ENCODE data around the gene MFAP3L. TPM values are rescaled to one million over a fixed set of nuclear protein-coding genes. Genes with fewer than 3 reads are reported as not detected.

Gene MFAP3L
- total RNA-seq, 4 donors from 2014 or later = 0.23 to 1.8 (median 1.1) TPM

DNA sequence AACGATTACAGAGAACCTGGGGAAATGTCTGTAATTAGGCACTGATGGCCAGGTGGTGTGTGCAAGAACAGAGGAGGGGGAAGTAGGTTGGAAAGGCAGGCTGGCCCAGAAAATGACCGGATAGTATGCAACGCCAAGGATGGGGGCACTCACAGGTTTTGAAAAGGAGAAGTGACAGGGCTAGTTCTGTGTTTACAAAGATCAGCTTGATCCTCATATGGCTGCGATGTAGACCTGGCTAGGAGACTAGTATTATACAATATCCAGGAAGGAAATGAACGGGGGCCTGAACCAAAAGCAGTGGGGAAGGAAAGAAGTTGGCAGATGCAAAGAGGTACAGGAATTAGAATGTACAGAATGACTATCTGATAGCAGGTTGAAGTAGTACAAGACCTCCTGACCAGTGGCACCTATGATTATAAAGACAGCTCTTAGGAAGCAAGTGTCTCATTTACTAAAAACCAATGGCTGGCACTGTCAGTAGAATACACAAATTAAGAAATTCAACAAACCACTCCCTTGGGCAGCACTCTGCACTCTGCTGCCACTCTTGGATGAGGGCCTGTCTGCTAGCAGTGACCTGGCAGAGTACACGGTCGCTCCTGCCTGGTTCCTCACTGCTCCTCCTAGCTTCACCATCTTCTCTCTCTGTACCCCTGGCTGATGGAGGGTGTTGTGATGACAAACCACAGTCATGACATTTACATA, 14.1 kb downstream of the MFAP3L start:
- DNase-seq = no peak
- no peaks in the 10 kb centered on the region for H3K36me3 ChIP-seq
- peaks cover 0 to 39% (median 0%) of the 10 kb centered on the region in 4 donors for H3K27me3 ChIP-seq
- peaks cover 0 to 5% (median 0%) of the 10 kb centered on the region in 3 donors for H3K4me1 ChIP-seq
- H3K9me3 ChIP-seq = no peaks in the 10 kb centered on the region
- H3K4me3 ChIP-seq = no peak overlapping the region
- no peak overlapping the region for H3K27ac ChIP-seq
- no peak for TF ChIP-seq POLR2A (IDR thresholded peaks at IDR 0.05)
- TF ChIP-seq CTCF (IDR thresholded peaks at IDR 0.05) = no peak
- intact Hi-C loops (cut with DNase I) = no loop called here
- 44 to 61% methylated on average over 7 of the region's 7 CpGs for WGBS, 2 donors

GRCh38 chr4:170009291-170009690, 16.9 kb downstream of the MFAP3L start:
- Histone ChIP-seq H3K27ac (no peak overlapping the region), H3K4me3 (no peak overlapping the region), H3K4me1 (peaks cover 0 to 5% (median 0%) of the 10 kb centered on the region in 3 donors), H3K36me3 (no peaks in the 10 kb centered on the region), H3K9me3 (no peaks in the 10 kb centered on the region), H3K27me3 (peaks cover 0 to 47% (median 0%) of the 10 kb centered on the region in 4 donors)
- 64 to 75% methylated on average over 4 of the region's 4 CpGs for WGBS, 2 donors
- DNase-seq = no peak
- no peak for TF ChIP-seq CTCF (IDR thresholded peaks at IDR 0.05)
- TF ChIP-seq POLR2A (IDR thresholded peaks at IDR 0.05) = no peak
- intact Hi-C loops (cut with DNase I) = no loop called here

GRCh38 chr4:170008801-170009200, 17.4 kb downstream of the MFAP3L start:
- H3K36me3 ChIP-seq = no peaks in the 10 kb centered on the region
- no peak overlapping the region for H3K4me3 ChIP-seq
- DNase-seq = no peak
- H3K27ac ChIP-seq = no peak overlapping the region
- no peaks in the 10 kb centered on the region for H3K9me3 ChIP-seq
- TF ChIP-seq POLR2A (IDR thresholded peaks at IDR 0.05) = no peak
- no peak for TF ChIP-seq CTCF (IDR thresholded peaks at IDR 0.05)
- H3K27me3 ChIP-seq = peaks cover 0 to 47% (median 0%) of the 10 kb centered on the region in 4 donors
- intact Hi-C loops (cut with DNase I) = no loop called here
- H3K4me1 ChIP-seq = peaks cover 0 to 5% (median 0%) of the 10 kb centered on the region in 3 donors
- WGBS, 2 donors = 68 to 78% methylated on average over 5 to 10 of the region's 10 CpGs

GRCh38 chr4:170008371-170008770, 17.8 kb downstream of the MFAP3L start:
- H3K36me3 ChIP-seq = no peaks in the 10 kb centered on the region
- H3K9me3 ChIP-seq = no peaks in the 10 kb centered on the region
- intact Hi-C loops (cut with DNase I) = no loop called here
- H3K4me3 ChIP-seq = no peak overlapping the region
- WGBS, 2 donors = 71 to 76% methylated on average over 3 of the region's 3 CpGs
- H3K27ac ChIP-seq = no peak overlapping the region
- no peak for TF ChIP-seq CTCF (IDR thresholded peaks at IDR 0.05)
- no peak for TF ChIP-seq POLR2A (IDR thresholded peaks at IDR 0.05)
- no peak for DNase-seq
- peaks cover 0 to 51% (median 0%) of the 10 kb centered on the region in 4 donors for H3K27me3 ChIP-seq
- peaks cover 0 to 5% (median 0%) of the 10 kb centered on the region in 3 donors for H3K4me1 ChIP-seq

- Histone ChIP-seq H3K4me1 (peaks cover 0 to 5% (median 0%) of the 10 kb centered on the region in 3 donors), H3K27ac (no peak overlapping the region), H3K9me3 (no peaks in the 10 kb centered on the region), H3K4me3 (no peak overlapping the region), H3K27me3 (peaks cover 0 to 52% (median 0%) of the 10 kb centered on the region in 4 donors), H3K36me3 (no peaks in the 10 kb centered on the region)
- DNase-seq = no peak
- TF ChIP-seq CTCF (IDR thresholded peaks at IDR 0.05) (no peak), POLR2A (IDR thresholded peaks at IDR 0.05) (no peak)
- WGBS, 2 donors = 74 to 84% methylated on average over 4 of the region's 4 CpGs
- intact Hi-C loops (cut with DNase I) = no loop called here
Measured at GRCh38 chr4:170007113-170007512, 19.1 kb downstream of the MFAP3L start.
